B cell (primary cell): Measurements from ENCODE around the gene HMX3. TPM values are rescaled to one million over a fixed set of nuclear protein-coding genes. Genes with fewer than 3 reads are reported as not detected.

ENCODE experiments used
- ATAC-seq: fragments of 200-7000 bp; cut with Tn5 transposase; one replicate; pipeline ENCODE4 v1.10.0; 2021; ENCODE audit warnings: low read depth, mild to moderate bottlenecking, moderate number of reproducible peaks, moderate library complexity
- CTCF ChIA-PET: fragments of 350-600 bp; sonication (Branson Sonifier 250); formaldehyde crosslinking; loops from one replicate; lab custom pipeline; 2021; ENCODE audit warnings: antibody characterized with exemption, inconsistent platforms; lab: Charles Lee
- POLR2A ChIA-PET: fragments of 350-600 bp; sonication (Branson Sonifier 250); formaldehyde crosslinking; loops from one replicate; lab custom pipeline; 2021; ENCODE audit warnings: antibody characterized with exemption; lab: Charles Lee
- DNase-seq: peaks from one replicate; pipeline ENCODE4 v3.0.0; 2013
- H2AFZ ChIP-seq: 2 replicates; pipeline ENCODE4 v1.6.1; 2012; ENCODE audit warnings: mild to moderate bottlenecking, low read depth, low read length; ENCODE audit not compliant: insufficient read depth, poor library complexity, severe bottlenecking
- H3K27ac ChIP-seq, 2 donors: 1 replicate in 1 of 2; 2 replicates in 1 of 2; pipeline ENCODE4 v1.5.1; 2012 to 2013; ENCODE audit warnings: low read length in 2 of 2, mild to moderate bottlenecking in 2 of 2, moderate library complexity in 1 of 2
- H3K27me3 ChIP-seq, 4 experiments: fragments of 200-600 bp in 1 of 4; sonication (generic) in 1 of 4; replicated peaks in 1 of 4; 1 replicate in 2 of 4; 2 replicates in 2 of 4; pipeline versions ENCODE4 v1.6.1 to v1.7.0; 2013 to 2016; ENCODE audit warnings: low read length in 3 of 4, mild to moderate bottlenecking in 2 of 4, mixed read lengths in 1 of 4, moderate library complexity in 1 of 4; ENCODE audit not compliant: insufficient read depth in 4 of 4, control insufficient read depth in 3 of 4; ENCODE audit errors: control extremely low read depth in 1 of 4
- H3K36me3 ChIP-seq, 2 experiments: replicated peaks in 1 of 2; 1 replicate in 1 of 2; 2 replicates in 1 of 2; pipeline versions ENCODE4 v1.6.1 to v1.7.1; 2013; ENCODE audit warnings: low read length in 1 of 2; ENCODE audit not compliant: insufficient read depth in 2 of 2, control insufficient read depth in 1 of 2; ENCODE audit errors: control extremely low read depth in 1 of 2, extremely low read depth in 1 of 2
- H3K4me1 ChIP-seq, 2 donors: fragments of 200-600 bp in 1 of 2; sonication (generic) in 1 of 2; 1 replicate in 1 of 2; 2 replicates in 1 of 2; pipeline versions ENCODE4 v1.5.1 to v1.6.1; 2013 to 2017; ENCODE audit warnings: low read length in 2 of 2; ENCODE audit not compliant: control insufficient read depth in 2 of 2, insufficient read depth in 2 of 2
- H3K4me2 ChIP-seq: replicated peaks from 2 replicates; pipeline ENCODE3; 2012; ENCODE audit warnings: mild to moderate bottlenecking, low read depth, low read length; ENCODE audit not compliant: poor library complexity, severe bottlenecking
- H3K4me3 ChIP-seq, 5 experiments: fragments of 200-600 bp in 1 of 5; sonication (generic) in 1 of 5; 1 replicate in 3 of 5; 2 replicates in 2 of 5; pipeline versions ENCODE4 v1.5.1 to v1.7.0; 2011 to 2016; ENCODE audit warnings: low read length in 4 of 5, mild to moderate bottlenecking in 4 of 5, low read depth in 2 of 5, control low read depth in 1 of 5, moderate library complexity in 1 of 5; ENCODE audit not compliant: insufficient read depth in 1 of 5; ENCODE audit errors: control extremely low read depth in 1 of 5, extremely low read depth in 1 of 5
- H3K79me2 ChIP-seq: fragments of 200-600 bp; sonication (generic); one replicate; pipeline ENCODE4 v1.6.0; 2016; ENCODE audit warnings: low read length; ENCODE audit not compliant: control insufficient read depth, insufficient read depth
- H3K9ac ChIP-seq: fragments of 200-600 bp; sonication (generic); 2 replicates; pipeline ENCODE4 v1.6.1; 2017; ENCODE audit warnings: mild to moderate bottlenecking, low read length, moderate library complexity
- H3K9me3 ChIP-seq, 3 donors: one replicate each; pipeline versions ENCODE4 v1.6.1 to v1.7.1; 2013; ENCODE audit warnings: low read length in 2 of 3; ENCODE audit not compliant: control insufficient read depth in 2 of 3, insufficient read depth in 1 of 3; ENCODE audit errors: control extremely low read depth in 1 of 3
- H4K20me1 ChIP-seq: 2 replicates; pipeline ENCODE4 v1.6.0; 2012; ENCODE audit warnings: mild to moderate bottlenecking, low read length; ENCODE audit not compliant: insufficient read depth, control insufficient read depth, poor library complexity, severe bottlenecking
- H3K27ac Mint-ChIP-seq: one replicate; pipeline ENCODE4 v1.8.0; 2021; ENCODE audit warnings: mixed read lengths
- H3K27me3 Mint-ChIP-seq: one replicate; pipeline ENCODE4 v1.8.0; 2021; ENCODE audit warnings: mixed read lengths
- H3K4me1 Mint-ChIP-seq: one replicate; pipeline ENCODE4 v1.8.0; 2021; ENCODE audit warnings: mixed read lengths
- H3K4me3 Mint-ChIP-seq: one replicate; pipeline ENCODE4 v1.8.0; 2021; ENCODE audit warnings: mixed read lengths
- H3K9me3 Mint-ChIP-seq: one replicate; pipeline ENCODE4 v1.8.0; 2022; ENCODE audit warnings: mixed read lengths; ENCODE audit not compliant: insufficient read depth
- CTCF ChIP-seq: fragments of 200-600 bp; IDR thresholded peaks from one replicate; pipeline ENCODE4 v1.8.0; 2022; ENCODE audit warnings: antibody characterized with exemption, mild to moderate bottlenecking
- EZH2 ChIP-seq: IDR thresholded peaks from 2 replicates; pipeline ENCODE4 v1.6.1; 2012; ENCODE audit warnings: borderline replicate concordance, low read depth, mild to moderate bottlenecking, moderate library complexity, low read length; ENCODE audit not compliant: insufficient read depth, poor library complexity, severe bottlenecking
- WGBS: methylation state at CpG from one replicate; pipeline ENCODE4 v1.1.5; 2013; ENCODE audit warnings: missing lambda C conversion rate; ENCODE audit not compliant: insufficient coverage; 5-methylcytosine and 5-hydroxymethylcytosine counted together
- intact Hi-C: fragments of 100-400 bp; cut with micrococcal nuclease; formaldehyde crosslinking; loops from one replicate; pipeline ENCODE4 v1.10.0; 2022
- polyA plus RNA-seq: library from polyadenylated mRNA; depleted of rRNA; stranded (reverse); fragments of >200 nt; gene quantifications from 2 replicates; pipeline ENCODE4 v1.2.3, GENCODE V29; 2012
- total RNA-seq, 2 donors: library from RNA; stranded (reverse); fragments of 120-200 nt in 1 of 2; gene quantifications; 1 replicate in 1 of 2; 2 replicates in 1 of 2; pipeline versions ENCODE4 v1.2.3 to v1.2.4, GENCODE V29; 2013 to 2022

Gene HMX3
- total and polyA plus RNA-seq, 2 donors (not counting 1 experiment from before 2014, with no cell fraction given): not detected

GRCh38 chr10:123100030-123100762 is 35.6 kb upstream of the HMX3 start:
- H3K9me3 Mint-ChIP-seq: no peaks in the 10 kb centered on the region
- H3K4me1 Mint-ChIP-seq: no peaks in the 10 kb centered on the region
- no peak for ATAC-seq
- Histone ChIP-seq H2AFZ (no peak overlapping the region), H3K9ac (no peak overlapping the region), H3K9me3 (no peaks in the 10 kb centered on the region), H3K36me3 (no peaks in the 10 kb centered on the region), H3K4me3 (no peak overlapping the region), H3K27me3 (peaks cover 0 to 2% (median 0%) of the 10 kb centered on the region in 4 experiments), H3K27ac (no peak overlapping the region), H4K20me1 (no peaks in the 10 kb centered on the region), H3K79me2 (no peaks in the 10 kb centered on the region), H3K4me2 (no peak overlapping the region), H3K4me1 (no peaks in the 10 kb centered on the region)
- H3K27me3 Mint-ChIP-seq: peaks cover 20% of the 10 kb centered on the region
- no peak for DNase-seq
- no peak overlapping the region for H3K27ac Mint-ChIP-seq
- WGBS: 89% methylated on average over 4 of the region's 7 CpGs
- TF ChIP-seq CTCF (no peak), EZH2 (no peak)
- ChIA-PET CTCF (no interaction called here), POLR2A (no interaction called here)
- intact Hi-C loops: no loop called here
- H3K4me3 Mint-ChIP-seq: no peak overlapping the region

- intact Hi-C loops: no loop called here
- TF ChIP-seq EZH2 (no peak), CTCF (no peak)
- Histone ChIP-seq H3K4me1 (no peaks in the 10 kb centered on the region), H4K20me1 (no peaks in the 10 kb centered on the region), H3K9me3 (no peaks in the 10 kb centered on the region), H3K36me3 (no peaks in the 10 kb centered on the region), H3K9ac (no peak overlapping the region), H3K79me2 (no peaks in the 10 kb centered on the region), H3K27ac (no peak overlapping the region), H3K4me3 (no peak overlapping the region), H3K4me2 (no peak overlapping the region), H3K27me3 (peaks cover 0 to 2% (median 0%) of the 10 kb centered on the region in 4 experiments), H2AFZ (no peak overlapping the region)
- WGBS: 79% methylated on average over 9 of the region's 9 CpGs
- ChIA-PET POLR2A (no interaction called here), CTCF (no interaction called here)
- H3K27ac Mint-ChIP-seq: no peak overlapping the region
- DNase-seq (no peak), ATAC-seq (no peak)
- peaks cover 19% of the 10 kb centered on the region for H3K27me3 Mint-ChIP-seq
- no peaks in the 10 kb centered on the region for H3K4me1 Mint-ChIP-seq
- H3K9me3 Mint-ChIP-seq: no peaks in the 10 kb centered on the region
- no peak overlapping the region for H3K4me3 Mint-ChIP-seq
Measured at GRCh38 chr10:123101872-123102271, 33.9 kb upstream of the HMX3 start.
